DOHH2 (cell line): ENCODE measurements around the gene COX4I1.

Experiments
- CTCF ChIP-seq: fragments of 200-600 bp; sonication (generic); IDR thresholded peaks from one replicate; pipeline ENCODE4 v1.5.1; 2014; ENCODE audit warnings: antibody characterized with exemption, mild to moderate bottlenecking, low read depth, low read length; ENCODE audit not compliant: poor library complexity, severe bottlenecking
- EZH2phosphoT487 ChIP-seq: fragments of 200-600 bp; sonication (generic); IDR thresholded peaks from 2 replicates; pipeline ENCODE4 v1.6.1; 2017; ENCODE audit warnings: borderline replicate concordance, mild to moderate bottlenecking, antibody characterized with exemption, low read length, moderate library complexity, mixed read lengths

GRCh38 chr16:85846461-85846860, 47.0 kb downstream of the COX4I1 start:
- no peak for TF ChIP-seq EZH2phosphoT487
- no peak for TF ChIP-seq CTCF
